GM18526 (cell line): ENCODE results near the gene UNC13C.

Source experiments
- POLR2A ChIP-seq: IDR thresholded peaks from 3 replicates; pipeline ENCODE4 v1.6.1; 2011; ENCODE audit not compliant: insufficient read length; ENCODE audit errors: extremely low read depth

UNC13C gene

GRCh38 chr15:54528021-54528420 is 549.8 kb downstream of the UNC13C start:
- TF ChIP-seq POLR2A = no peak

GRCh38 chr15:54540721-54541120 is 562.5 kb downstream of the UNC13C start:
- no peak for TF ChIP-seq POLR2A

- no peak for TF ChIP-seq POLR2A
Measured at GRCh38 chr15:54547491-54547890, 569.2 kb downstream of the UNC13C start.

- no peak for TF ChIP-seq POLR2A
Measured at GRCh38 chr15:54550954-54551353, 572.7 kb downstream of the UNC13C start.

GRCh38 chr15:54556231-54556630 is 578.0 kb downstream of the UNC13C start:
- TF ChIP-seq POLR2A = no peak

GRCh38 chr15:54559405-54560069 is 581.3 kb downstream of the UNC13C start:
- no peak for TF ChIP-seq POLR2A

GRCh38 chr15:54560417-54560816 is 582.2 kb downstream of the UNC13C start:
- no peak for TF ChIP-seq POLR2A

GRCh38 chr15:54564166-54564565 is 585.9 kb downstream of the UNC13C start:
- no peak for TF ChIP-seq POLR2A

GRCh38 chr15:54566654-54567053 is 588.4 kb downstream of the UNC13C start:
- no peak for TF ChIP-seq POLR2A

- TF ChIP-seq POLR2A = no peak
Measured at GRCh38 chr15:54567408-54568035, 589.3 kb downstream of the UNC13C start.

GRCh38 chr15:54568381-54568780 is 590.1 kb downstream of the UNC13C start:
- TF ChIP-seq POLR2A = no peak

- TF ChIP-seq POLR2A = no peak
Measured at GRCh38 chr15:54571576-54571975, 593.3 kb downstream of the UNC13C start.

- TF ChIP-seq POLR2A = no peak
Measured at GRCh38 chr15:54575586-54575985, 597.3 kb downstream of the UNC13C start.

GRCh38 chr15:54576298-54576935 is 598.2 kb downstream of the UNC13C start:
- no peak for TF ChIP-seq POLR2A

GRCh38 chr15:54577476-54578250 is 599.4 kb downstream of the UNC13C start:
- TF ChIP-seq POLR2A = no peak

- TF ChIP-seq POLR2A = no peak
Measured at GRCh38 chr15:54579855-54580254, 601.6 kb downstream of the UNC13C start.
